ENCODE measurements around the gene FBF1.

The FBF1 gene

DNA sequence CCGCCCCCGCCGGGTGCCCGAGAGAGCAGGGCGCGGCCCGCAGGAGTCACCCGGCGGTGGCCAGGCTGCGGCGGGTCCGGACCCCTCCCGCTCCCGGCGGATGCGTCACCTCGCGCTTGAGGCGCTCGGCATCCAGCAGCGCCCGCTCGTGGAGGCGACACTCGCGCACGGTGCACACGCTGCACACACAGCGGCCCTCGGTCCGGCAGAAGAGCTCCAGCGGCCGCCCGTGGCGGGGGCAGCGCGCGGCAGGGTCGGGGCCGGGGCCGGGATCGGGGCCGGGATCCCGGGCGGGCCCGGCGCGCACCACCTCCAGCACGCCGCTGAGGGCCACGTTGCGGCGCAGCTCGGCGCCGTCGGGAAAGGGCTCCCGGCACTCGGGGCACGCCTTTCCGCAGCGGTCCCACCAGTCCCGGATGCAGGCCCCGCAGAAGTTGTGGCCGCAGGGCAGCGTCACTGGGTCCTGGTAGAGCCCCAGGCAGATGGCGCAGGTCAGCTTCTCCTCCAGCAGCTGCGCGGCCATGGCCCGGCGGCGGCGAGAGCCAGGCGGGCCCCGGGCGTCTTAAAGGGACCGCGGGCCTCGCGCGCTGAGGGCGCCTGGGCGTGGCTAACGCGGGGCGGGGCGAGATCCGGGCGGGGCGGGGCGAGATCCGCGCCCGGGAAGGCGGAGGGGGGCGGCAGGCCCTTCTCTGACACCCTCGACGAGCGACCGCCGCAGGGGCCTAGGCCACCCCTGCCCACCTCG lies 44.3 kb downstream of the FBF1 start, which contains the start of gene TRIM65:
TRIM65 (minus strand) TSS at position 537 of the 745 bp plus-strand sequence; CDS start at position 523, 14 bp downstream.
- peak; percentile 74 for DNase-seq (ENCODE audit: low read depth)
- TF ChIP-seq, protein P1, sequence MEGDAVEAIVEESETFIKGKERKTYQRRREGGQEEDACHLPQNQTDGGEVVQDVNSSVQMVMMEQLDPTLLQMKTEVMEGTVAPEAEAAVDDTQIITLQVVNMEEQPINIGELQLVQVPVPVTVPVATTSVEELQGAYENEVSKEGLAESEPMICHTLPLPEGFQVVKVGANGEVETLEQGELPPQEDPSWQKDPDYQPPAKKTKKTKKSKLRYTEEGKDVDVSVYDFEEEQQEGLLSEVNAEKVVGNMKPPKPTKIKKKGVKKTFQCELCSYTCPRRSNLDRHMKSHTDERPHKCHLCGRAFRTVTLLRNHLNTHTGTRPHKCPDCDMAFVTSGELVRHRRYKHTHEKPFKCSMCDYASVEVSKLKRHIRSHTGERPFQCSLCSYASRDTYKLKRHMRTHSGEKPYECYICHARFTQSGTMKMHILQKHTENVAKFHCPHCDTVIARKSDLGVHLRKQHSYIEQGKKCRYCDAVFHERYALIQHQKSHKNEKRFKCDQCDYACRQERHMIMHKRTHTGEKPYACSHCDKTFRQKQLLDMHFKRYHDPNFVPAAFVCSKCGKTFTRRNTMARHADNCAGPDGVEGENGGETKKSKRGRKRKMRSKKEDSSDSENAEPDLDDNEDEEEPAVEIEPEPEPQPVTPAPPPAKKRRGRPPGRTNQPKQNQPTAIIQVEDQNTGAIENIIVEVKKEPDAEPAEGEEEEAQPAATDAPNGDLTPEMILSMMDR (conservative IDR thresholded peaks at IDR 0.05; ENCODE audit: control insufficient read depth, insufficient read depth, low read depth, low read length) = no peak
- peak within 1 kb of the TSS; percentile 69 for H3K4me3 ChIP-seq (ENCODE audit: control insufficient read depth, low read depth, low read length)

DNA sequence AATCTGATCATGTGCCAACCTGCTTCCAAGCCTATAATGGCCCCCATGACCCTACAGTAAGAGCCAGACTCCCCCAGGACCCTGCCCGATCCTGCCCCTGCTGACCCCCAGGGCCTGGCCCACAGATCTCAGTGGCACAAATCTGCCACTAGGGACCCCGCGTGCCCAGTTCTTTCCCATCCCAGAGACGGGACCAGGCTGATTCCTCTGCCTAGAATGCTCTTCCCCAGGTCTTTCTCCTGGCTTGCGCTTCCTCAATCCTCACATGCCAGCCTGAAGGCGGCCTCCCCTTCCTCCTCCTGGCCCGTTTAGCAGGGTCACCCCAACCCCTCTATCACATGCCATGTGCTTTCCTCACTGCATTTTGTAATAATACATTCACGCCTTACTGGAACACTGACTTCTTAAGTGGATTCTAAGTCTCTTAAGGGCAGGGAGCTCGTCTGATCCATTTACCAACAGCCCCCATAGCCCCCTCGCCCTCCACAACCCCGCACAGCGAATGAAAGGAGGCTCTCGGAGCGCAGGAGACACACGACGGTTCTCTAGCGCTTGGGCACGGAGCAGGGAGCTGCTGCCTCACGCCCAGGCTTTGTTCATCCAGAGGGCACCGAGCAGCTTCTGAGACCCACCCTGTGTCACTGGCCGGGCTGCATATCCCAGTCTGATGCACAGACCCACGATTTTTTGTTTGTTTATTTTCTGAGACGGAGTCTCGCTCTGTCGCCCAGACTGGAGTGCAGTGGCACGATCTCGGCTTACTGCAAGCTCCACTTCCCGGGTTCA lies 45.3 kb downstream of the FBF1 start:
- peak overlapping the region; percentile 69 for H3K4me3 ChIP-seq (ENCODE audit: control insufficient read depth, low read depth, low read length)
- TF ChIP-seq, protein P1 (conservative IDR thresholded peaks at IDR 0.05; ENCODE audit: control insufficient read depth, insufficient read depth, low read depth, low read length) = peak; percentile 41
- DNase-seq (ENCODE audit: low read depth) = peak; percentile 33

DNA sequence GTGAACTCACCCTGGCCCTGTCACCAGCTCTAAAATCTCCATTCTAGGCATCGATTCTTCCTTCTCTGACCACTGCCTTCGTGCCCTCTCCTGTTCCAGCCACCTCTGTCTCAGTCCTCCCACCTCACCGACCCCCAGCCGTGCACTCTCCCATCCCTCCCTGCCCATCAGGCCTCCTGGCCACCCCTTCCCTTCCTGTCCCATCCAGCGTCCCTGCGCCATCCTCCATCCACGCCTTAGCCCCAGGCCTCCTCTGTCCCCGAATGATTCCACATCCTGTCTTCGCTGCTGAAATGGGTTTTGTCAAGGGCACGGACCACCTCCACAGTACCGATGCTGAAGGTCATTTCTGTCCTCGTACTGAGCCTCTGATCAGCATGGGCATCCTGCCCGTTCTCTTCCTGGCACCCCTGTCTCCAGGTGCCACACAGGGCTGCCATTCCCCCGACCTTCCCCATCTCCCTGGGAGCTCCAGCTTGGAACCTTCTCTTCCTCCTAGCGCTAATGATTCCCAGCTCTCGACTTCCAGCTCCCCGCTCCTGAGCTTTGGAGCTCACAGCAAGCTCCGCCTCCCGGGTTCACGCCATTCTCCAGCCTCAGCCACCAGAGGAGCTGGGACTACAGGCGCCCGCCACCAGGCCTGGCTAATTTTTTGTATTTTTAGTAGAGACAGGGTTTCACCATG lies 46.7 kb downstream of the FBF1 start:
- H3K4me3 ChIP-seq (ENCODE audit: control insufficient read depth, low read depth, low read length) = no peak overlapping the region
- TF ChIP-seq, protein P1 (conservative IDR thresholded peaks at IDR 0.05; ENCODE audit: control insufficient read depth, insufficient read depth, low read depth, low read length) = no peak
- peak; percentile 23 for DNase-seq (ENCODE audit: low read depth)

DNA sequence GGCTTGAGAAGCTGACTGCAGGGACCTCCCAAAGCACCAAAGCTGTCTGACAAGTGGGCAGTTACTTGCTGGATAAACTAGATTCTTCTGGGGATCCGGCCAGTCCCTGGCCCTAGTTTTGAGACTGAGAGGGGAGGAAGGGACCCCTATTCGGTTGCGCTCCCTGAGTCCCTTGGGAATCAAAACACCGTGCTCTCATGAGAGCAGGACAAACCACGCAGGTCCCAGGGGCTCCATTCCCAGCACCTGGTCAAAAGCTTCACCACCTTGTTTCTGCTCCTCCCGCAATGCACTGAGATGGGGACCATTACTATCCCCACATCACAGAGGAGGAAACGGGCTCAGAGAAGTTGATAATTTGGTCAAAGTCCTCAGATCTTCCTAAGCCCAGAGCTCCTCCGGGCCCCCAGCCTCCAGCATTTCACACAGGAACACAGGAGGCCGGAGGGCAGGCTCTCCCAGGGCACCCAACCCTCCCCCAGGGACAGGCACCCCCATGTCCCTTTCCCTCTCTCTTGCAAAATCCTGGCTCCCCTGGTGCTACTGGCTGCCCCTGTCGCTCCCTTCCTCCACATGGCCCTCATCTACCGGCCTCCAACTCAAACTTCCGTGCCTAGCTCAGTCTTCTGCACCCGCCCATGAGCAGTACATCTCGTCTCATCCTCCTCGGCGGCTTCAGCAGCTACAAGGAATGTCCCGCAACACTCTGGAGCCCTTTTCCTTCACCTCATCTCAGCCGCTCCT lies 47.4 kb downstream of the FBF1 start:
- TF ChIP-seq, protein P1 (conservative IDR thresholded peaks at IDR 0.05; ENCODE audit: control insufficient read depth, insufficient read depth, low read depth, low read length) = no peak
- DNase-seq (ENCODE audit: low read depth) = no peak
- no peak overlapping the region for H3K4me3 ChIP-seq (ENCODE audit: control insufficient read depth, low read depth, low read length)

DNA sequence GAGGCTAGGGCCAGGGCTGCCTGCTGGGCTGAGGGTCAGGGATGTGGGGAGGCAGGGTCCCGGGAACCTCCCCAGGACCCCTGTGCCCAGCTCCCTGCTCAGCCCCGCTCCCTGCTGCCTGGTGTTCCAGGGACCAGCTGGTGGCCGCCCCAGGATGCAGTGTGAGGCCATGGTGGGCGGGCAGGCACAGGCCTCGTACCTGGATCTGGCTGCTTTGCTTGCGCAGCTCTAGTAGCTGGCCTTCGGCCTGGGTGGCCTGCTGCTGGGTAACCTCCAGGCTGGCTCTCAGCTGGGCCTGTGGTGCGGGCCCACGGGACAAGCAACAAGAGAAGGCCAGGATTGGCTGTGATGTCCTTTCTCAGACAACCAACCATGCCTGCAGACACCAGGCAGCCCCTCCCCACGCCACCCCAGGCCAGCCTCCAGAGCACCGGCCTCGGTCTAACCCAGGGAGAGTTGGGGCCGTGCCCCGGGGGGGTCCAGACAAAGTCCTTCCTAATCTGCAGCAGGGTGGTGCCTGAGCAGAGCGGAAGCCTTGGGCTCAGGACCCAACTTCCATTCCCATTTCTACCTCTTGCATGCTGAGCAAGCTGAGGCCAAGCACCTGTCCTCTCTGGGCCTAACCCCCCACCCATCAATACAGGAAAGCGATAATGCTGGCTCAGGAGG lies 48.2 kb downstream of the FBF1 start:
- H3K4me3 ChIP-seq (ENCODE audit: control insufficient read depth, low read depth, low read length) = no peak overlapping the region
- no peak for DNase-seq (ENCODE audit: low read depth)
- TF ChIP-seq, protein P1 (conservative IDR thresholded peaks at IDR 0.05; ENCODE audit: control insufficient read depth, insufficient read depth, low read depth, low read length) = no peak

Measured in fibroblast of mammary gland (primary cell).